Left renal pelvis (tissue), 4 donors: ENCODE data around the gene SLC22A16. TPM values are rescaled to one million over a fixed set of nuclear protein-coding genes. Genes with fewer than 3 reads are reported as not detected.

ENCODE experiments used
- DNase-seq, 4 donors: peaks; one replicate each; pipeline ENCODE4 v3.0.0-alpha.2; 2013; ENCODE audit warnings: low read depth in 4 of 4, low spot score in 3 of 4
- polyA plus RNA-seq, 4 donors: library from polyadenylated mRNA; unstranded; fragments of 120-200 nt; gene quantifications; one replicate each; pipeline ENCODE4 v1.2.1, GENCODE V29; 2013; ENCODE audit not compliant: insufficient read length in 4 of 4

Gene SLC22A16
- polyA plus RNA-seq, 4 donors = 0.52 to 3.1 (median 0.60) TPM

GRCh38 chr6:110409794-110410193, 66.6 kb downstream of the SLC22A16 start:
- no peak for DNase-seq

GRCh38 chr6:110408901-110409300, 67.5 kb downstream of the SLC22A16 start:
- no peak for DNase-seq

GRCh38 chr6:110404607-110405006, 71.8 kb downstream of the SLC22A16 start:
- DNase-seq = no peak

GRCh38 chr6:110401585-110402176, 74.7 kb downstream of the SLC22A16 start:
- no peak for DNase-seq

- no peak for DNase-seq
These were observed 76.2 kb downstream of the SLC22A16 start for GRCh38 chr6:110400208-110400607.

GRCh38 chr6:110399219-110400071, 77.0 kb downstream of the SLC22A16 start:
- DNase-seq = no peak

- no peak for DNase-seq
These were observed 77.6 kb downstream of the SLC22A16 start for GRCh38 chr6:110398778-110399177.

- DNase-seq = no peak
These were observed 81.2 kb downstream of the SLC22A16 start for GRCh38 chr6:110395221-110395620.

GRCh38 chr6:110394409-110394808, 82.0 kb downstream of the SLC22A16 start:
- DNase-seq = no peak

- no peak for DNase-seq
These were observed 83.7 kb downstream of the SLC22A16 start for GRCh38 chr6:110392727-110393126.

- DNase-seq = no peak
These were observed 86.0 kb downstream of the SLC22A16 start for GRCh38 chr6:110390404-110390803.

GRCh38 chr6:110389689-110390382, 86.6 kb downstream of the SLC22A16 start:
- DNase-seq = no peak

- DNase-seq = no peak
These were observed 88.4 kb downstream of the SLC22A16 start for GRCh38 chr6:110387986-110388385.

- no peak for DNase-seq
These were observed 91.0 kb downstream of the SLC22A16 start for GRCh38 chr6:110385458-110385863.

GRCh38 chr6:110378552-110378951, 97.9 kb downstream of the SLC22A16 start:
- DNase-seq = no peak

Other genes with a start within 250 kb of the SLC22A16 start
- 10 to 100 TPM; 12.5 to 27.1 (median 14.7) TPM for gene METTL24, start 118.3 kb downstream of the SLC22A16 start, polyA plus RNA-seq
- 1 to 10 TPM in 1 of 4 donors, under 1 TPM in 3; 0.14 to 1.1 (median 0.77) TPM for gene DDO, start 61.0 kb downstream of the SLC22A16 start, polyA plus RNA-seq